Heart right ventricle (tissue), 16 donors: ENCODE results near the gene SERPINE2. TPM values are rescaled to one million over a fixed set of nuclear protein-coding genes. Genes with fewer than 3 reads are reported as not detected.

ENCODE experiments used
- ATAC-seq, 8 donors: fragments of 200-7000 bp; cut with Tn5 transposase; one replicate each; pipeline ENCODE4 v1.9.1; 2020; ENCODE audit warnings: mild to moderate bottlenecking in 8 of 8, moderate library complexity in 8 of 8, moderate number of reproducible peaks in 1 of 8
- DNase-seq, 2 donors: peaks; one replicate each; pipeline ENCODE4 v3.0.0-alpha.2; 2020
- H3K27ac ChIP-seq, 10 donors: fragments of 200-600 bp; sonication (generic) in 2 of 10; one replicate each; pipeline versions ENCODE4 v1.5.0 to v1.8.0; 2020 to 2022; ENCODE audit warnings: mild to moderate bottlenecking in 3 of 10
- H3K27me3 ChIP-seq, 7 donors: fragments of 200-600 bp; one replicate each; pipeline ENCODE4 v1.8.0; 2021 to 2022; ENCODE audit warnings: mild to moderate bottlenecking in 2 of 7
- H3K36me3 ChIP-seq, 9 donors: fragments of 200-600 bp; sonication (generic) in 1 of 9; one replicate each; pipeline versions ENCODE4 v1.5.0 to v1.8.0; 2020 to 2022; ENCODE audit warnings: mild to moderate bottlenecking in 2 of 9
- H3K4me1 ChIP-seq, 9 donors: fragments of 200-600 bp; sonication (generic) in 1 of 9; one replicate each; pipeline versions ENCODE4 v1.5.0 to v1.8.0; 2020 to 2022; ENCODE audit warnings: mild to moderate bottlenecking in 4 of 9
- H3K4me3 ChIP-seq, 10 donors: fragments of 200-600 bp; sonication (generic) in 2 of 10; one replicate each; pipeline versions ENCODE4 v1.5.0 to v1.8.0; 2020 to 2022; ENCODE audit warnings: mild to moderate bottlenecking in 7 of 10, moderate library complexity in 2 of 10
- H3K9me3 ChIP-seq, 11 donors: fragments of 200-600 bp in 10 of 11; sonication (generic) in 2 of 11; one replicate each; pipeline versions ENCODE4 v1.5.0 to v1.8.0; 2013 to 2022; ENCODE audit warnings: mild to moderate bottlenecking in 2 of 11, control low read depth in 1 of 11, moderate library complexity in 1 of 11
- WGBS, 2 donors: extraction: QIAGEN DNeasy Blood & Tissue Kit; methylation state at CpG; one replicate each; pipeline ENCODE4 v1.1.7; 2013; ENCODE audit warnings: inconsistent platforms in 1 of 2; 5-methylcytosine and 5-hydroxymethylcytosine counted together
- intact Hi-C, 10 donors: fragments of 100-400 bp; cut with DNase I; formaldehyde crosslinking; loops; one replicate each; pipeline versions ENCODE4 v1.11.1 to v1.14.2; 2022
- polyA plus RNA-seq, 2 donors: library from polyadenylated mRNA; stranded (reverse); fragments of 200-250 nt; gene quantifications; one replicate each; pipeline ENCODE4 v1.2.3, GENCODE V29; 2013
- total RNA-seq, 10 donors: library from RNA; stranded (reverse); fragmentation: NEBNext Ultra II Directional in 3 of 10; extraction: Animal tissue kit (Norgen Biotek cat#: 25700) in 3 of 10; gene quantifications; one replicate each; pipeline versions ENCODE4 v1.2.1 to v1.2.4, GENCODE V29; 2021 to 2023
- TF ChIP-seq, protein P1 (sequence below), 9 donors: fragments of 200-600 bp; sonication (generic) in 2 of 9; IDR thresholded peaks; one replicate each; pipeline versions ENCODE4 v1.5.0 to v1.8.0; 2021 to 2022; ENCODE audit warnings: antibody characterized with exemption in 9 of 9, mild to moderate bottlenecking in 5 of 9, moderate library complexity in 1 of 9
- donor health status: Arrhythmogenic right ventricular cardiomyopathy.
- donor health status: ischemic (EF 13 %, LVEDD 7.1; RV severe dilation, severe dysfunction).
- donor health status: healthy with polysubstance abuse.
- donor health status: DM: no; HTN: yes; CAD: no.
- donor health status: DM: no; HTN: no; CAD: no.
- donor health status: ischemic (EF 25% LVEDD 6.9; RV normal size, moderate dysfunction).
- donor health status: ischemic (EF 25% LVEDD 5.7; RV mildly dilated, moderate dysfunction).
- donor health status: healthy.
- donor health status: DM: yes; HTN: yes; CAD: no.
- donor health status: Ischemic cardiomyopathy.
- donor health status: ischemic (EF 35%, LVEDD 5.7; RV mildly dilated, moderate dysfunction).
- donor health status: nonischemic (EF 11% LVEDD 7.7; RV severe dilation, severe dysfunction).
- donor health status: DM: yes; HTN: yes; CAD: no.
- donor health status: PGD.
- donor health status: ischemic (EF 29% LVEDD 5.4; RV normal size, mild dysfunction).
- donor health status: nonischemic (EF 23%, LVEDD 6.1; RV moderate dilation, normal function).

The SERPINE2 gene
- total and polyA plus RNA-seq, 12 donors, result 5.3 to 56.6 (median 19.7) TPM

DNA sequence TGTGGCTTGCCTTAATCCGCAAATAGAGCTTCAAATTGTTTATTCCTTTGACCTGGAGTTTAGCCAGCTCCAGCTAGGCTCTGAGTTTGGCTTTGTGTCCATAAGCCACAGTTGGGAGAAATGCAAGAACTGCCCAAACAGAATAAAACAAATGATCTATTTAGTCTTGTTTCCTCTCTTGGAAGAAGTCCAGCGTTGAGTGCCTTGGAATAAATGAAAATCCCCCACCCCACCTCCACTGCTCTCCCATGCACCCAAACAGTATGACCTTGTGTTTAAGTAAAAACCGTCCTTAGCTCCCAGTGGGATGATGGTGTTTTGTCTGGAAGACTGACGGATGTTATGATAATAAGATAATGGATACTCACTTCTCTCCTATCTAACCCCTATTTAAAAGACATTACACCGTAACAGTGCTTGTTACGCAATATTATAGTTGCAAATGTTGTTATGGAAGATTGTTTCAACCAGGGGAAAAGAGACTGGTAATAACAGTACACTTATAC is 3.2 kb upstream of the SERPINE2 start:
- TF ChIP-seq, protein P1, sequence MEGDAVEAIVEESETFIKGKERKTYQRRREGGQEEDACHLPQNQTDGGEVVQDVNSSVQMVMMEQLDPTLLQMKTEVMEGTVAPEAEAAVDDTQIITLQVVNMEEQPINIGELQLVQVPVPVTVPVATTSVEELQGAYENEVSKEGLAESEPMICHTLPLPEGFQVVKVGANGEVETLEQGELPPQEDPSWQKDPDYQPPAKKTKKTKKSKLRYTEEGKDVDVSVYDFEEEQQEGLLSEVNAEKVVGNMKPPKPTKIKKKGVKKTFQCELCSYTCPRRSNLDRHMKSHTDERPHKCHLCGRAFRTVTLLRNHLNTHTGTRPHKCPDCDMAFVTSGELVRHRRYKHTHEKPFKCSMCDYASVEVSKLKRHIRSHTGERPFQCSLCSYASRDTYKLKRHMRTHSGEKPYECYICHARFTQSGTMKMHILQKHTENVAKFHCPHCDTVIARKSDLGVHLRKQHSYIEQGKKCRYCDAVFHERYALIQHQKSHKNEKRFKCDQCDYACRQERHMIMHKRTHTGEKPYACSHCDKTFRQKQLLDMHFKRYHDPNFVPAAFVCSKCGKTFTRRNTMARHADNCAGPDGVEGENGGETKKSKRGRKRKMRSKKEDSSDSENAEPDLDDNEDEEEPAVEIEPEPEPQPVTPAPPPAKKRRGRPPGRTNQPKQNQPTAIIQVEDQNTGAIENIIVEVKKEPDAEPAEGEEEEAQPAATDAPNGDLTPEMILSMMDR (IDR thresholded peaks at IDR 0.05), result no peak
- peaks cover 0 to 66% (median 38%) of the 10 kb centered on the region in 7 donors for H3K27me3 ChIP-seq
- H3K9me3 ChIP-seq, result no peaks in the 10 kb centered on the region
- H3K4me1 ChIP-seq, result peaks cover 0 to 37% (median 14%) of the 10 kb centered on the region in 9 donors
- ATAC-seq (no peak), DNase-seq (no peak)
- peak overlapping the region in 3 of 10 donors; percentile 16 to 59 (median 34) for H3K27ac ChIP-seq
- WGBS, 2 donors, result 36 to 40% methylated on average over 6 of the region's 6 CpGs
- no peaks in the 10 kb centered on the region for H3K36me3 ChIP-seq
- no peak overlapping the region for H3K4me3 ChIP-seq
- intact Hi-C loops, result loop anchor here in 1 of 10 donors (10.0 kb wide), 1 partner anchor 103 kb away; no protein-coding TSS in a partner anchor

DNA sequence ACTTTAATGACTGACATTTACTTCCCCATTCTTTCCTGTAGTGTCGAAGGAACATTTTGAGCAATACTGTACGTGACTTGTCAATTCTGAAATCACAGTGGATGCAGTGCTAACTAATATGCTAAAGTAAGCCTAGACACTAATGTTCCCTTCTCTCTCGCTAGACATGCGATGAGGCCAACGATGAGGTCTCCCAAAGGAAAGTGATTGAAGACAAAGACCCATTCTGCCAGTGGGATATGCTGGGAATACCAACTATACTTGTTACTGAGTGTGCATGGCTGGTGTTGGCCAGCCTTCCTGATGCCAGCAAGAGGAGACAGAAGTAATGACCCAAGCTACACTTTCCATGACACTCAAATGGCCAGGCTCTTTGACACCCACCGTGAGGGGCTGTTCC is 2.5 kb upstream of the SERPINE2 start:
- Histone ChIP-seq H3K4me1 (peaks cover 0 to 41% (median 14%) of the 10 kb centered on the region in 9 donors), H3K27ac (peak overlapping the region in 2 of 10 donors; percentile 34 to 59), H3K27me3 (peaks cover 0 to 73% (median 45%) of the 10 kb centered on the region in 7 donors), H3K9me3 (no peaks in the 10 kb centered on the region), H3K36me3 (no peaks in the 10 kb centered on the region), H3K4me3 (no peak overlapping the region)
- WGBS, 2 donors, result 79 to 85% methylated on average over 6 of the region's 6 CpGs
- intact Hi-C loops, result loop anchor here in 1 of 10 donors (10.0 kb wide), 1 partner anchor 103 kb away; no protein-coding TSS in a partner anchor
- ATAC-seq (no peak), DNase-seq (no peak)
- TF ChIP-seq, protein P1 (IDR thresholded peaks at IDR 0.05), result no peak

DNA sequence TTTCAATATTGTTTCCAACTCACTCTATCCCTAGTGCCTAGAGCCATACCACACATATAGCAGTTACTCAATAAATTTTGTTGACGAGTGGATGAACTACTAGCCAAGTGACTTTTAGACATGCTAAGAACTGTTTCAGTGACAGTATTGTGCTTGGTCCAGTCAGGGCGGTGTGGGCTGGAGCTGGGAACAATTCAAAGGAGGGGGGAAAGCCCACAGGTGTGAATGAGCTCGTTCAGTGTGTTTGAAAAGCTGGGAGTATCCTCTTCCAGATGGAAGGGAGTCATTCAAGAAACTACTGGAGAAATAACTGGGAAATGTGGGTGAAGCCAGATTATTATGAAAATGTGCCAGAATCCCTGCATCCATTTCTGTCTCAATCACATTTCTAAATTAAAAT is 1.7 kb upstream of the SERPINE2 start:
- ATAC-seq (no peak), DNase-seq (no peak)
- intact Hi-C loops, result loop anchor here in 1 of 10 donors (10.0 kb wide), 1 partner anchor 104 kb away; no protein-coding TSS in a partner anchor
- TF ChIP-seq, protein P1 (IDR thresholded peaks at IDR 0.05), result no peak
- Histone ChIP-seq H3K4me1 (peaks cover 0 to 49% (median 14%) of the 10 kb centered on the region in 9 donors), H3K9me3 (no peaks in the 10 kb centered on the region), H3K36me3 (no peaks in the 10 kb centered on the region), H3K4me3 (no peak overlapping the region), H3K27me3 (peaks cover 0 to 75% (median 51%) of the 10 kb centered on the region in 7 donors), H3K27ac (peak overlapping the region in 1 of 10 donors; percentile 78)
- WGBS, 2 donors, result 49 to 60% methylated on average over 3 of the region's 3 CpGs

DNA sequence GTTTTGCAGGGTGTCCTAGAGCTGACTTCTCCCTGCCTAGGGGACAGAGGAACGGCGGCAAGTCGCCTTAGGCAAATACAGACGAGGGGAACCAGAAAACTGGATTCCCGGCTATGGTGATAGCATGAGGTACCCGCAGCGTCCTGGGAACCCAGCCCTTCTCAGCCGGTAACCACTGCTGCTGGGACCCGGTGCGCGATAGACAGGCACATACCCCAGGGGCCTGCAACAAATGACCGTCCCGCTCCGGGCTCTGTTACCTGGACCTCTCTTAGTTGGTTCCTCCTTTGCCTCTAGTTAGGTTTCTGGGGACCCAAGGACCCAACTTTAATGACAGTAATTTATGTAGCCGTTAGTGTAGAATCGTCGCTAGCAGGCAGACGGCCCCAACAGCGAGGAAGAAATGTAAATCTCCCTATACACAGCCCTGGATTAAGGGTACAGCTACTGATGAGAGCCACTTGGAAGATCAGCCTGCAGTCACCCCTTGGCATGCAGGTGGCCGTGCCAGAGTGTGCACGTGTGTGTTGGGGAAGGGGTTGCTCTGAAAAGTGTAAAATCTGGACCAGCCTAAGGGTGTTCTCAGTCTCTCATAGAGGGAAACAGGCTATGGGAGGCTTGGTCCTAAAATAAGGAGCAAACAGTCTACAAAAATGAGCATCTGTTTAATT is 819 bp upstream of the SERPINE2 start:
- Histone ChIP-seq H3K27ac (peak overlapping the region in 5 of 10 donors; percentile 60 to 78 (median 74)), H3K27me3 (peaks cover 0 to 75% (median 53%) of the 10 kb centered on the region in 7 donors), H3K9me3 (no peaks in the 10 kb centered on the region), H3K4me1 (peaks cover 0 to 50% (median 14%) of the 10 kb centered on the region in 9 donors), H3K36me3 (peaks cover 0 to 3% (median 0%) of the 10 kb centered on the region in 9 donors), H3K4me3 (peak overlapping the region in 9 of 10 donors; percentile 56 to 73 (median 65))
- WGBS, 2 donors, result 14 to 15% methylated on average over 21 of the region's 21 CpGs
- intact Hi-C loops, result loop anchor here in 5 of 10 donors (2.0 to 10.0 kb wide), 5 partner anchors 48 to 245 kb away; no protein-coding TSS in a partner anchor
- ATAC-seq, result peak in 6 of 8 donors; percentile 3 to 45 (median 35)
- TF ChIP-seq, protein P1 (IDR thresholded peaks at IDR 0.05), result no peak
- DNase-seq, result no peak
